Activated naive CD4-positive, alpha-beta T cell treated with anti-CD3 and anti-CD28 coated beads for 36 hours (primary cell): ENCODE data around the gene CEP350. TPM values are rescaled to one million over a fixed set of nuclear protein-coding genes. Genes with fewer than 3 reads are reported as not detected.
"Not testable (repeated sequence)": the region's sequence is repeated elsewhere in the genome, so short reads cannot be mapped to it uniquely, and the experiment has no call there.

Experiments used
- CTCF ChIA-PET: fragments of 350-600 bp; sonication (Branson Sonifier 250); formaldehyde crosslinking; loops from one replicate; lab custom pipeline; 2021; ENCODE audit warnings: antibody characterized with exemption; lab: Charles Lee
- DNase-seq: peaks from one replicate; pipeline ENCODE4 v3.0.0-alpha.2; 2020
- H3K27ac Mint-ChIP-seq: one replicate; pipeline ENCODE4 v1.8.0; 2021; ENCODE audit warnings: mild to moderate bottlenecking, mixed read lengths
- H3K27me3 Mint-ChIP-seq: one replicate; pipeline ENCODE4 v1.8.0; 2021; ENCODE audit warnings: low read depth, mixed read lengths
- H3K36me3 Mint-ChIP-seq: one replicate; pipeline ENCODE4 v1.8.0; 2021; ENCODE audit warnings: low read depth, mixed read lengths
- H3K4me1 Mint-ChIP-seq: one replicate; pipeline ENCODE4 v1.8.0; 2021; ENCODE audit warnings: low read depth, mixed read lengths
- H3K4me3 Mint-ChIP-seq: one replicate; pipeline ENCODE4 v1.8.0; 2021; ENCODE audit warnings: mild to moderate bottlenecking, moderate library complexity, mixed read lengths
- H3K9me3 Mint-ChIP-seq: one replicate; pipeline ENCODE4 v1.8.0; 2021; ENCODE audit warnings: mixed read lengths
- intact Hi-C: fragments of 100-400 bp; cut with micrococcal nuclease; formaldehyde crosslinking; loops from one replicate; pipeline ENCODE4 v1.15.1; 2023
- total RNA-seq, 2 experiments: library from RNA; stranded (reverse); gene quantifications; one replicate each; pipeline ENCODE4 v1.2.3, GENCODE V29; 2021

The CEP350 gene
- total RNA-seq, 2 experiments from 2014 or later: 30.3 to 36.0 TPM

DNA sequence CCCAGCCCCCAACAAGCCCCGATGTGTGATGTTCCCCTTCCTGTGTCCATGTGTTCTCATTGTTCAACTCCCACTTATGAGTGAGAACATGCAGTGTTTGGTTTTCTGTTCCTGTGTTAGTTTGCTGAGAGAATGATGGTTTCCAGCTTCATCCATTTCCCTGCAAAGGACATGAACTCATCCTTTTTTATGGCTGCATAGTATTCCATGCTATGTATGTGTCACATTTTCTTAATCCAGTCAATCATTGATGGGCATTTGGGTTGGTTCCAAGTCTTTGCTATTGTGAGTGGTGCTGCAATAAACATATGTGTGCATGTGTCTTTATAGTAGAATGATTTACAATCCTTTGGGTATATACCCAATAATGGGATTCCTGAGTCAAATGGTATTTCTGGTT lies 52.2 kb downstream of the CEP350 start:
- DNase-seq, H3K4me3 Mint-ChIP-seq, H3K4me1 Mint-ChIP-seq, H3K27me3 Mint-ChIP-seq, H3K9me3 Mint-ChIP-seq, H3K27ac Mint-ChIP-seq, CTCF ChIA-PET: not testable (repeated sequence)
- intact Hi-C loops: loop anchor here (2.0 kb wide), 1 partner anchor 46 kb away; no protein-coding TSS in a partner anchor
- peaks cover 22% of the 10 kb centered on the region for H3K36me3 Mint-ChIP-seq

DNA sequence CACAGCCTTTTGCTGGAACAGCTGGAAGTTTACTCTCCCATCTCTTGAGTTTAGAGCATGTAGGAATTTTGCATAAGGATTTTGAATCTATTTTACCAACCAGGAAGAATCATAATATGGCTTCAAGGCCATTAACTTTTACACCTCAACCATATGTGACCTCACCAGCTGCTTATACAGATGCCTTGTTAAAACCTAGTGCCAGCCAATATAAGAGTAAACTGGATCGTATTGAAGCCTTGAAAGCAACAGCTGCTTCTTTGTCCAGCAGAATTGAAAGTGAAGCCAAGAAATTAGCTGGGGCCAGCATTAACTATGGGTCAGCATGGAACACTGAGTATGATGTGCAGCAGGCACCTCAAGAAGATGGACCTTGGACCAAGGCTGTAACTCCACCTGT lies 65.4 kb downstream of the CEP350 start:
- no peak overlapping the region for H3K4me3 Mint-ChIP-seq
- H3K27me3 Mint-ChIP-seq: no peaks in the 10 kb centered on the region
- CTCF ChIA-PET: interaction anchor here (0.9 to 1.0 kb wide), 2 partner anchors 12 to 161 kb away, joined by 3 to 4 read pairs; no protein-coding TSS in a partner anchor
- peaks cover 30% of the 10 kb centered on the region for H3K36me3 Mint-ChIP-seq
- DNase-seq: no peak
- no peaks in the 10 kb centered on the region for H3K9me3 Mint-ChIP-seq
- intact Hi-C loops: no loop called here
- H3K4me1 Mint-ChIP-seq: no peaks in the 10 kb centered on the region
- no peak overlapping the region for H3K27ac Mint-ChIP-seq

DNA sequence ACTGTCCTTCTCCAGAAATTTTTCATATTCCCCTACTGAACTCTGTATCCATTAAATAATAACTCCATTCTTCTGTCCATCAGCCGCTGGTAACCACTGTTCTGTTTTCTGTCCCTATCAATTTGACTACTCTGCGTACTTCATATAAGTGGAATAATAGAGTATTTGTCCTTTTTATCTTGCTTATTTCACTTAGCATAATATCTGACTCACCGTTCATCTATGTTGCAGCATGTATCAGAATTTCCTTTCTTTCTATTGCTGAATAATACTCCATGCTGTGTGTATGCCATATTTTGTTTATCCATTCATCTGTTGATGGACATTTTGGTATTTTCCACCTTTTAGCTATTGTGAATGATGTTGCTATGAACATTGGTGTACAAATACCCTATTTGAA lies 71.9 kb downstream of the CEP350 start:
- CTCF ChIA-PET: no interaction called here
- Mint-ChIP-seq H3K9me3 (no peaks in the 10 kb centered on the region), H3K27ac (no peak overlapping the region), H3K27me3 (no peaks in the 10 kb centered on the region), H3K4me3 (no peak overlapping the region), H3K4me1 (peaks cover 3% of the 10 kb centered on the region), H3K36me3 (peaks cover 14% of the 10 kb centered on the region)
- intact Hi-C loops: loop anchor here (5.0 kb wide), 1 partner anchor 159 kb away; no protein-coding TSS in a partner anchor
- no peak for DNase-seq

DNA sequence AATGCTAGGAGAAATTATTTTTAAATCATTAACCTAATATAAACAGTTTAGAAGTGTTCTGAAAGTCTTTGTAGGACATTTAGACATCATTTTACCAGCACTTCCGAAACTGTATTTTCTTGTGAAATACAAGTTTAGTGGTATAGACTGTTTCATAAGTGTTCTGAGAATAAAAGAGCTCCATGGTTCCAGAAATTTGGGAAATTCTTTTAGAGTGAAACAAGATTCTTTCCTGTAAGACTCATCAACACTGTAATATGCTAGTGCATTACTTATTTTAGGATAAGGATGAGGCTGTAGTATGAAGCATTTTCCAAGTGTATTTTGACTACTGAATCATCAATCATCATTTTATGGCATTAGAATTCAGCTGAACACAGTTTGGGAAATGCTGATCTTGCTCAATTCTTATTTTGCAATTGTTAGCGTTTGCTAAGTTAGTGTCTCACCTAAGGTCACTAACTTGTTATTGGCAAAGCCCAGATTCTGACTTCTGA lies 73.4 kb downstream of the CEP350 start:
- CTCF ChIA-PET: no interaction called here
- intact Hi-C loops: loop anchor here (5.0 kb wide), 1 partner anchor 161 kb away; no protein-coding TSS in a partner anchor
- Mint-ChIP-seq H3K9me3 (no peaks in the 10 kb centered on the region), H3K36me3 (peaks cover 17% of the 10 kb centered on the region), H3K27me3 (no peaks in the 10 kb centered on the region), H3K4me1 (peaks cover 3% of the 10 kb centered on the region), H3K27ac (no peak overlapping the region), H3K4me3 (no peak overlapping the region)
- DNase-seq: no peak

DNA sequence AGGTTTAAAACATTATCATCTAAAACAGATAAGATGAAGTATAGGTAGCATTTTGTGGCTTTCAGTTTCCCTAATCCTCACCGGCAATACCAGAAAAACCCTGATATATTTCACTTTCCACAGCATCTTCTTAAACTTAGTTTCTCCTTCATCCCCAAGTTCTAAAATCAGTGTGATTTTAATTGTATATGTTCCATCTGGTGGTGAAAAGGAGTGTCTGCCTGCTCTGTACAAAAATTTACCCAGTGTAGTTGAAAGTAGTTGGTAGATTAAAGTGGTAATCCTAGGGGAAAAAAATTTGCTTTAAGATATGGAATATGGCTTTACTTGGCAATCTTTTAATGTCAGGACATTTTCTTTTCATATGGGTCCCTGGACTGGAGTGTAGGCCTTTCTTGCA lies 74.3 kb downstream of the CEP350 start:
- Mint-ChIP-seq H3K27ac (no peak overlapping the region), H3K36me3 (peaks cover 17% of the 10 kb centered on the region), H3K4me1 (peaks cover 3% of the 10 kb centered on the region), H3K9me3 (no peaks in the 10 kb centered on the region), H3K27me3 (no peaks in the 10 kb centered on the region), H3K4me3 (no peak overlapping the region)
- intact Hi-C loops: loop anchor here (5.0 kb wide), 1 partner anchor 162 kb away; no protein-coding TSS in a partner anchor
- no peak for DNase-seq
- CTCF ChIA-PET: no interaction called here

DNA sequence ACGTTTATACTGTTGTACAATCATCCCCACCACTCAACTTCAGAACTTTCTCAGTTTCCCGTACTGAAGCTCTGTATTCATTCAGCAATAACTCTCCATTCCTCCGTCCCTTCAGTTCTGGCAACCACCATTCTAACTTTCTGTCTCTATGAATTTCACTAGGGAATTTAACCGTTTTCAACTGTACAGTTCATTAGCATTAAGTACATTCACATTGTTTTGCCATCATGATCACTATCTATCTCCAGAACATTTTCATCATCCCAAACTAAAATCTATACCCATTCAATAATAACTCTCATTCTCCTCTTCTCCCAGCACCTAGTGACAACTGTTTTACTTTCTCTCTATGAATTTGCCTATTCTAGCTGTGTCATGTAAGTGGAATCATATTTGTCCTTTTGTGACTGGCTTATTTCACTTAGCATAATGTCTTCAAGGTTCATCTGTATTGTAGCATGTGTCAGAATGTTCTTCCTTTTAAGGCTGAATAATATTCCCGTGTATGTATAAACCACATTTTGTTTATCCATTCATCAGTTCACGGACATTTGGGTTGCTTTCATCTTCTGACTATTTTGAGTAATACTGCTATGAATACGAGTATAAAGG lies 75.0 kb downstream of the CEP350 start:
- CTCF ChIA-PET: no interaction called here

DNA sequence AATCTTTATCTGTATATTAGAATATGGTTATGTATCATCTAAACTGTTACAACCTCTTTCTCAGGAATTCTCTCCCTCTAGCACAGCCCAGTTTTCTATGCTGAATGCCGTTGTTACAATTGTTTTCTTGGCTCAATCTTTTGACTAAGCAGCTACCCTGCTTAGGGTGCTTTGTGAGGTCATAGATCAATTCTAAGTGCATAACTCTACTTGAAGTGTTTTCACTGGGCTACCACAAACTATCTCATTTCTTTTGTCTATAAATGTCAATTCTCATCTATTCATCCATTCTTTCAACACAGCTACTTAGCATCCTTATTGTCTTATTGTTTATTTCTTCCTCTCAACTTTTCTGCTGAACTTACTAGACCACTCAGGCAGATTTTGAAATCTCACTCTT lies 77.1 kb downstream of the CEP350 start:
- Mint-ChIP-seq H3K36me3 (peaks cover 21% of the 10 kb centered on the region), H3K4me1 (peaks cover 3% of the 10 kb centered on the region), H3K9me3 (no peaks in the 10 kb centered on the region), H3K4me3 (no peak overlapping the region), H3K27ac (no peak overlapping the region), H3K27me3 (no peaks in the 10 kb centered on the region)
- intact Hi-C loops: no loop called here
- no peak for DNase-seq
- CTCF ChIA-PET: no interaction called here

More for the DNA sequence above, 75.0 kb downstream of the CEP350 start:
- Mint-ChIP-seq H3K27ac (no peak overlapping the region), H3K4me1 (peaks cover 3% of the 10 kb centered on the region), H3K27me3 (no peaks in the 10 kb centered on the region), H3K4me3 (no peak overlapping the region), H3K9me3 (no peaks in the 10 kb centered on the region), H3K36me3 (peaks cover 22% of the 10 kb centered on the region)
- no peak for DNase-seq
- intact Hi-C loops: loop anchor here (5.0 kb wide), 1 partner anchor 162 kb away; no protein-coding TSS in a partner anchor

DNA sequence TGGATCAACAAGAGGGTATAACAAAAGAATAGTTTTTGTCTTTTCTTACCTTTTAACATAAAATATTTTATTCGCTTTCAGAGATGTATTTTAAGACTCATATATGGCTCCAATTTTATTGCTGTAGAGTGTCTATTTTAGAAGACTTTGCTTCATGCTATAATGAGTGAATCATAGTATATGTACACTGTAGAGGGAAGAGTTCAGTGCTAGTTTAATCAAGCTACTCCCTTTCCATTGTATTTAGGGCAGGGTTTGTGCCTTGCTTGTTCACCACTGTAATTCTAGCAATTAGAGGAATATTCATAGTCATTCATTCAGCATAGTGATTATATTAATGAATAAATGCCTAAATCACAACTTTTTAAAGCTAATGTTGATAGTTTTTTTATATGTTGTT lies 78.8 kb downstream of the CEP350 start:
- intact Hi-C loops: no loop called here
- Mint-ChIP-seq H3K36me3 (peaks cover 30% of the 10 kb centered on the region), H3K4me1 (peaks cover 3% of the 10 kb centered on the region), H3K27me3 (no peaks in the 10 kb centered on the region), H3K9me3 (no peaks in the 10 kb centered on the region), H3K4me3 (no peak overlapping the region), H3K27ac (no peak overlapping the region)
- CTCF ChIA-PET: no interaction called here
- no peak for DNase-seq

DNA sequence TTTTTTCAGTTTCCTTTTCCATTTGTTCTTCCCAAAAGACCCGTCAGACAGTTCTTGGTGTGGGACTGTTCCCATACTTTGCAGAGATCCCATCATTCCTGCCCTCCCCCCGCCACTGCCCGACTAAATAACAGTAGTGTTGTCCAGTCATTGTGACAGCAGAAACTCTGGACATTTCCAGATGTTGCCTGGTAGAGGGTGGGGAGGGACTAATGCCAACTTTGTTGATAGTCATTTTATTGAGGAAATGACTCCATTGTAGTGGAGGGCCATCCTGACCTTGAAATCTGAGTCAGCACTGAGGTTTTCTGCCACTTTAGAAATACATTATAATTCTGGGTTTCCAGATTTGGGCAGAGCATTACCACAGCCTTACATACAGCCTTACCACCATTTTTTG lies 85.4 kb downstream of the CEP350 start:
- H3K36me3 Mint-ChIP-seq: peaks cover 35% of the 10 kb centered on the region
- H3K27me3 Mint-ChIP-seq: no peaks in the 10 kb centered on the region

DNA sequence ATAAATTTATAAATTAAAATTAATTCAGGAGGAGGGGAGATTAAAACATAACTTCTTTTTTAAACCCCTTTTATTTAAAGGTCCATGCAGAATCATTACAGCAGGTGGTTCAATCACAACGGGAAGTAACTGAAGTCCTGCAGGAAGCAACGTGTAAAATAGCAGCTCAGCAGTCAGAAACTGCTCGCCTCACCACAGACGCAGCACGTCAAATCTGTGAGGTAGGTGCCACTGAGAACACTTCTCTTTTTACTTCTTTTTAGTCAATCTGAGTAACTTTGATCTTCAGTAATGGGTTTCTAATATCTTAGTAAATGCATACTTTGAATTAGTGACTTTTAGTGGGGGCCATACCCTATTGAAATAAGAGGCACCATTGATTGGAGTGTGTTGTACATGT lies 87.0 kb downstream of the CEP350 start:
- Mint-ChIP-seq H3K27ac (no peak overlapping the region), H3K4me1 (no peaks in the 10 kb centered on the region), H3K27me3 (no peaks in the 10 kb centered on the region), H3K4me3 (no peak overlapping the region), H3K9me3 (no peaks in the 10 kb centered on the region), H3K36me3 (peaks cover 40% of the 10 kb centered on the region)
- CTCF ChIA-PET: no interaction called here
- intact Hi-C loops: loop anchor here (5.0 kb wide), 1 partner anchor 174 kb away; no protein-coding TSS in a partner anchor
- DNase-seq: no peak

More for the DNA sequence above, 85.4 kb downstream of the CEP350 start:
- Mint-ChIP-seq H3K9me3 (no peaks in the 10 kb centered on the region), H3K4me3 (no peak overlapping the region), H3K27ac (no peak overlapping the region), H3K4me1 (no peaks in the 10 kb centered on the region)
- no peak for DNase-seq
- CTCF ChIA-PET: no interaction called here
- intact Hi-C loops: loop anchor here (5.0 kb wide), 1 partner anchor 173 kb away; no protein-coding TSS in a partner anchor

DNA sequence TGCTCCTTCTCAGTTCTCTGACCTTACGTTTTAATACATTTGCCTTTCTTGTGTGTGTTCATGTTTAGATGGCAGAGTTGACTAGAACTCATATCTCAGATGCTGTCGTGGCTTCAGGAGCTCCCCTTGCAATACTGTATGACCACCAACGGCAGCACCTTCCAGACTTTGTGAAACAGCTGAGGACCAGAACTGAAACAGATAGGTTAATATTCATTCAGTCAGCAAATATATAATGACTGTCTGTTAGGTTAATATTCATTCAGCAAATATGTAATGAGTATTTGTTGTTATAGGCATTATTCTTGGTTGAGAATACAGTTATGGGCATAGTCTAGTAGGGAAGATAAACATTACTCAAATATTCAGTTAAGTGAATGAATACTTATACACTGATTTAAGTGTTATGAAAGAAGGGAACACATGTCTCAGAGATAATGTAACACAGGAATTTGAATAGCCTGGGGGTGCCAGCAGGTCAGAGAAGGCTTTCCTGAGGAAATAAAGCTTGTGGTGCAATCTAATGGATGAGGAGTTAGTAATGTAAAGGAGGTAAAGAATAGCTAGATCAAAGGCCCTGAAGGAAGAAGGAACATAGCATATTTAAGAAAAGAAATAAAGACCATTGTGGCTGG lies 88.5 kb downstream of the CEP350 start:
- Mint-ChIP-seq H3K36me3 (peaks cover 32% of the 10 kb centered on the region), H3K4me1 (peaks cover 8% of the 10 kb centered on the region), H3K4me3 (no peak overlapping the region), H3K27ac (no peak overlapping the region), H3K27me3 (no peaks in the 10 kb centered on the region), H3K9me3 (no peaks in the 10 kb centered on the region)
- intact Hi-C loops: loop anchor here (5.0 kb wide), 1 partner anchor 176 kb away; no protein-coding TSS in a partner anchor
- CTCF ChIA-PET: no interaction called here
- no peak for DNase-seq

DNA sequence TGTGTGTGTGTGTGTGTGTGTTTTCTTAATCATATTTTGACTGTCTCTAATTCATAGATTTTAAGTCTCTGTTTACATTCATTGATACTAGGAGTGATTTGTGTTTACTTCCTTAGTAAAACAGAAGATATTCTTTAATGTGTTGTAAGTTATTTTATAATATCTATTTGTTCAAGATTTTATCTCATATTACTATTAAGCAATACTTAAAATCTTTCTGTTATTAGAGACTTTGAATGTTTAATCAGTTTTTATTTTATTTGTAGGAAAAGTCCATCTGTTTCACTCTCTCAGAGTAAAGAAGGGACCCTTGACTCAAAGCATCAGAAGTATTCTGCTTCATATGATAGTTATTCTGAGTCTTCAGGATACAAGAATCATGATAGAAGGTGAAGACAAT lies 89.2 kb downstream of the CEP350 start:
- intact Hi-C loops: loop anchor here (5.0 kb wide), 1 partner anchor 176 kb away; no protein-coding TSS in a partner anchor
- no peaks in the 10 kb centered on the region for H3K27me3 Mint-ChIP-seq
- H3K36me3 Mint-ChIP-seq: peaks cover 29% of the 10 kb centered on the region
- H3K4me3 Mint-ChIP-seq: no peak overlapping the region
- H3K9me3 Mint-ChIP-seq: no peaks in the 10 kb centered on the region
- no peak overlapping the region for H3K27ac Mint-ChIP-seq
- no peak for DNase-seq
- H3K4me1 Mint-ChIP-seq: peaks cover 11% of the 10 kb centered on the region
- CTCF ChIA-PET: no interaction called here
